BE2C (cell line): ENCODE data around the gene NFIC.
"Not testable (repeated sequence)": the region's sequence is repeated elsewhere in the genome, so short reads cannot be mapped to it uniquely, and the experiment has no call there.

Source experiments
- DNase-seq: peaks from one replicate; pipeline ENCODE4 v3.0.0-alpha.2; 2020
- H3K27me3 ChIP-seq: fragments of 250-450 bp; sonication (Bioruptor Pico); 2 replicates; pipeline ENCODE4 v1.5.1; 2020; ENCODE audit warnings: mild to moderate bottlenecking
- H3K36me3 ChIP-seq: fragments of 250-450 bp; sonication (Bioruptor Pico); 2 replicates; pipeline ENCODE4 v1.5.1; 2020; ENCODE audit warnings: mild to moderate bottlenecking
- H3K4me1 ChIP-seq: fragments of 250-450 bp; sonication (Bioruptor Pico); 2 replicates; pipeline ENCODE4 v1.5.1; 2020
- H3K4me3 ChIP-seq: 2 replicates; pipeline ENCODE4 v1.5.1; 2011; ENCODE audit warnings: low read depth, low read length
- H3K9me3 ChIP-seq: fragments of 250-450 bp; sonication (Bioruptor Pico); 2 replicates; pipeline ENCODE4 v1.5.1; 2020
- TF ChIP-seq, protein P1 (sequence below): IDR thresholded peaks from 2 replicates; pipeline ENCODE4 v1.5.1; 2012; ENCODE audit warnings: mild to moderate bottlenecking, low read depth, low read length

NFIC gene

DNA sequence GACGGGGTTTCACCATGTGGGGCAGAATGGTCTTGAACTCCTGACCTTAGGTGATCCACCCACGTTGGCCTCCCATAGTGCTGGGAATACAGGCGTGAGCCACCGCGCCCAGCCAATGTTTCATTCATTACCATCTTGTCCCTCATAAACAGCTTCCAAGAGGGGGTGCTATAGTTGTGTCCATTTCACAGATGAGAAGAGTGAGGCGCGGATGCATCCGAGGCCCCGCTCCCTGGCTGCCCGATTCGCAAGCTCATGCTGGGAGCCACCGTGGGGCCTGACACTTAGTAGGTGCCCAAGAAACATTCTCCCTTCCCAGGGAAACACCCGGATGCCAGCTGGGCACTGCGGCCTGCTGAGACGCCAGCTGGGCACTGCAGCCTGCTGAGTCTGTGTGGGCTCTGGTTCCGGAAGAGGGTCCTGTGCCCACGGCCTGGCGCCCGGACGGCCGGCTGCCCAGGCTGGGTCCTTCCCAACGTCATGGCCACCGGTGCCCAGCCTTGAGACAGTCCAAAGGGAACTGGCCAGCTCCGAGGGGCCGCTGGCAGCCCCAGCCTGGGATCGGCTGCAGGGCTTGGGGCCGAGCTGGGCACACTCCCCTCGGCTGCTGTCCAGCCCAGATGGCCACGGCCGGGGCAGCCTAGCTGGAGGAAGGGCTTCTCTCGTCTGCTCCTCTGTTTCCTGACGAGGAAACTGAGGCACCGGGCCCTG, 54.7 kb downstream of the NFIC start:
- DNase-seq = no peak
- H3K4me1 ChIP-seq = peaks cover 5% of the 10 kb centered on the region
- no peaks in the 10 kb centered on the region for H3K9me3 ChIP-seq
- peaks cover 26% of the 10 kb centered on the region for H3K36me3 ChIP-seq
- H3K4me3 ChIP-seq = no peak overlapping the region
- TF ChIP-seq, protein P1, sequence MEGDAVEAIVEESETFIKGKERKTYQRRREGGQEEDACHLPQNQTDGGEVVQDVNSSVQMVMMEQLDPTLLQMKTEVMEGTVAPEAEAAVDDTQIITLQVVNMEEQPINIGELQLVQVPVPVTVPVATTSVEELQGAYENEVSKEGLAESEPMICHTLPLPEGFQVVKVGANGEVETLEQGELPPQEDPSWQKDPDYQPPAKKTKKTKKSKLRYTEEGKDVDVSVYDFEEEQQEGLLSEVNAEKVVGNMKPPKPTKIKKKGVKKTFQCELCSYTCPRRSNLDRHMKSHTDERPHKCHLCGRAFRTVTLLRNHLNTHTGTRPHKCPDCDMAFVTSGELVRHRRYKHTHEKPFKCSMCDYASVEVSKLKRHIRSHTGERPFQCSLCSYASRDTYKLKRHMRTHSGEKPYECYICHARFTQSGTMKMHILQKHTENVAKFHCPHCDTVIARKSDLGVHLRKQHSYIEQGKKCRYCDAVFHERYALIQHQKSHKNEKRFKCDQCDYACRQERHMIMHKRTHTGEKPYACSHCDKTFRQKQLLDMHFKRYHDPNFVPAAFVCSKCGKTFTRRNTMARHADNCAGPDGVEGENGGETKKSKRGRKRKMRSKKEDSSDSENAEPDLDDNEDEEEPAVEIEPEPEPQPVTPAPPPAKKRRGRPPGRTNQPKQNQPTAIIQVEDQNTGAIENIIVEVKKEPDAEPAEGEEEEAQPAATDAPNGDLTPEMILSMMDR = no peak
- H3K27me3 ChIP-seq = no peaks in the 10 kb centered on the region

DNA sequence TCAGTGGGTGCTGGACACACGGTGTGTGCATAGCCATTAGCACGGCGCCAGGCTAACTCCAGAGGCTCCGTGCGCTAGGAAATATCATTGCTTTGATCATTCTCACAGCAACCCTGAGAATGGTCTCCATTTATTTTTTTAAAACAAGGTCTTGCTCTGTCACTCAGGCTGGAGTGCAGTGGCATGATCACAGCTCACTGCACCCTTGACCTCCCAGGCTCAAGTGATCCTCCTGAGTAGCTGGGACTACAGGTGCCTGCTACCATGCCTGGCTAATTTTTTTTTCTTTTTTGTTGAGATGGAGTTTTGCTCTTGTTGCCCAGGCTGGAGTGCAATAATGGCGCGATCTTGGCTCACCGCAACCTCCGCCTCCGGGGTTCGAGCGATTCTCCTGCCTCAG, 55.3 kb downstream of the NFIC start:
- H3K4me1 ChIP-seq, H3K9me3 ChIP-seq, H3K27me3 ChIP-seq, H3K4me3 ChIP-seq, DNase-seq: not testable (repeated sequence)
- peaks cover 31% of the 10 kb centered on the region for H3K36me3 ChIP-seq

DNA sequence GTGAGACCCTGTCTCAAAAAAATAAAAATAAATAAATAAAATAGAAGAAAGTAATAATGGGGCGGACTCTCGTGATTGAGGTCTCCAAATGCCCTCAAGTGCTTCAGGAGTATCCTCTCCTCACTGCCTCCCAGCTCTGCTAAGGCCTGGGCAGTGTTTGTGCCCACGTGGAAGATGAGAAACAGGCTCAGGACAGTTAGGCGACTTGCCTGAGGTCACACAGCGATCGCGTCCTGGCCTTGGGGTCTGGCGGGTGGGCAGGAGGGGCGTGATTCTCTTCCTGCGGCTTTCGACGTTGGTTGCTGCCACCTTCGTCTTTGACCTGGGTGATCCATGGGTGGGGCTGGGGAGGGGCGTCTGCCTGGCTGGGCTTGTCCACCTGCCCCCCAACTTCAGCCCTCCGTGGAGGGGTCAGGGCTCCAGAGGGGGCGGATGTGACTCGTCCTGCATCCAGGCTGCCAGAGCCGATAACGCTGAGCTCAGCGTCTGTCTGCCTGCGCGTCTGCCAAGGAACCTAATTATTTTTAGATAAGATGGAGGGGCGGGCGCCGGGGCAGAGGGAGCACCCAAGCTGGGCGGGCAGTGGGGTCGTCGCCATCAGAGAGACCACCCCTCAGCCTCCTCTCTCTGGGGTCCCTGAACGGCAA, 56.9 kb downstream of the NFIC start:
- no peaks in the 10 kb centered on the region; the same call in 1 of the 2 replicates for H3K9me3 ChIP-seq
- TF ChIP-seq, protein P1 = no peak
- no peak overlapping the region for H3K4me3 ChIP-seq
- no peaks in the 10 kb centered on the region for H3K27me3 ChIP-seq
- peak; percentile 73 for DNase-seq
- peaks cover 36% of the 10 kb centered on the region for H3K36me3 ChIP-seq
- peaks cover 5% of the 10 kb centered on the region for H3K4me1 ChIP-seq

DNA sequence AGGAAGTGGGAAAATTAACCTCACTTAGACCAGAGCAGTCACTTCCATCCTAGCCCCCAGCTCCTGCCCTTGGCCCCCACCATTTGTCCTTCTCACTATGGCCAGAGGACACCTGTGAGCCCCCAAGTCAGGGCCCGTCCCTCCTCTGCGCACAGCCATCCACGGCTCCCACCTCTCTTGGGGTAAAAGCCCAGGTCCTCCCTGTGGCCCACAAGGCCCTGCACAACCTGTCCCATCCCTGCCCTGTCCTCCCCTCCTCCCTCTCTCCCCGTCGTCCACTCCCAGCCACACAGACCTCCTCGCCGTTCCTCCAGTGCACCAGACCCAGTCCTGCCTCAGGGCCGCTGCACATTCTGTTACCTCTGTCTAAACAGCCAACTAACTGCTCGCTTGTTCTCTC, 60.0 kb downstream of the NFIC start:
- no peak overlapping the region for H3K4me3 ChIP-seq
- no peak for DNase-seq
- TF ChIP-seq, protein P1 = no peak
- H3K4me1 ChIP-seq = peaks cover 7% of the 10 kb centered on the region
- H3K9me3 ChIP-seq = no peaks in the 10 kb centered on the region; the same call in 1 of the 2 replicates
- H3K36me3 ChIP-seq = peaks cover 23% of the 10 kb centered on the region
- no peaks in the 10 kb centered on the region for H3K27me3 ChIP-seq

DNA sequence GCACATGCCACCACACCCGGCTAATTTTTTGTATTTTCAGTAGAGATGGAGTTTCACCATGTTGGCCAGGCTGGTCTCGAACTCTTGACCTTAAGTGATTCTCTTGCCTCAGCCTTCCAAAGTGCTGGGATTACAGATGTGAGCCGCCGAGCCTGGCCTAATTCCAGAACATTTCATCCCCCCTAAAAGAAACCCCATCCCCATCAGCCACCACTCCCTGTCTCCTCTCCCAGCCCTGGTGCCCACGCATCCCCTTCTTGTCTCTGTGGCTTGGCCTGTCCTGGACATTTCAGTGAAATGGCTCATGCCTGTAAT, 63.9 kb downstream of the NFIC start:
- H3K9me3 ChIP-seq, H3K4me1 ChIP-seq, H3K27me3 ChIP-seq, H3K4me3 ChIP-seq, DNase-seq: not testable (repeated sequence)
- peaks cover 26% of the 10 kb centered on the region for H3K36me3 ChIP-seq

DNA sequence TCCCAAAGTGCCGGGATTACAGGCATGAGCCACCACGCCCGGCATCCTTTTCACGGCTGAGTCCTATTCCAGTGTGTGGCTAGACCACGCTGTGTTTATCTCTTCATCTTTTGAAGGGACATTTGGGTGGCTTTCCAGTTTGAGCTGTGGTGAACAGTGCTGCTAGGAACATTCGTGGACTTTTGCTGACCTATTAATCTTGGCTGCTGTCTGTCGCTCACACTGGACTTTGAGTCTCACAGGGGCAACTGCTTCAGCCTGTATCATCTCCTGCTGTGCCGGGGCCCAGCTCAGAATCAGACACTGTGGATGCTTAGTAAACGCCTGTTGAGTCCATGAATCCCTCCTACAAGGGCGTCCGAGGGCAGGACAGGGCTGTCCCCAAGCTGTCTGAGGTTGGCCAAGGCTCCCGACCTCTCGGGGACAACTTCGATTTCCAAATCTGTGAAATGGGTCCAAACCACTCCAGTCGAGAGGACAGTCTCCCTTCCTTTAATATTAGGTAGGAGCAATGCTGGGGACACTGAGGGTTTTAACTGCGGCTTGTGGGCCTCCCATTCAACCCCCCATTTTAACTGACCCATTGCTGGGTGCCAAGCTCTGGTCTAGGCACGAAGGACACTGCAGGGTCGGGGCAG, 65.5 kb downstream of the NFIC start:
- H3K4me1 ChIP-seq = 0 out of 2 replicates have a peak, but pooled peaks cover 2% of the 10 kb centered on the region
- no peak for DNase-seq
- H3K9me3 ChIP-seq = no peaks in the 10 kb centered on the region; the same call in 1 of the 2 replicates
- H3K27me3 ChIP-seq = no peaks in the 10 kb centered on the region
- peaks cover 24% of the 10 kb centered on the region for H3K36me3 ChIP-seq
- TF ChIP-seq, protein P1 = no peak
- no peak overlapping the region for H3K4me3 ChIP-seq

DNA sequence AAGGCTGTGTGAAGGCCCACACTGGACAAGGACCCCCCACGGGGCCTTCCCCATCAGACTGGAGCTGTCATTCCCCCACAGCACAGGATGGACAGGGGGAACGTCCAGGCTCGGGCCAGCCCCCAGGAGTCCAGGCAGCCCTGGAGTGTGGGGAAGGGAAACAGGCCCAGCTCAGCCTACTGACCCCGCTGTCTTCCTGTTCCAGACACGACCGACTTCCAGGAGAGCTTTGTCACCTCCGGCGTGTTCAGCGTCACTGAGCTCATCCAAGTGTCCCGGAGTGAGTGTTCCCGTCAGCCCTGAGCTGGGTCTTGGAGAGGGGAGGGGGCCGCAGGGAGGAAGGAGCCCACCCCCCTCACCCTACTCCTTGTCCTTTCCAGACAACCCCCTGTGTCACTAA, 66.9 kb downstream of the NFIC start:
- H3K27me3 ChIP-seq = no peaks in the 10 kb centered on the region
- DNase-seq = no peak
- H3K9me3 ChIP-seq = no peaks in the 10 kb centered on the region
- H3K36me3 ChIP-seq = peaks cover 20% of the 10 kb centered on the region
- 0 out of 2 replicates have a peak, but pooled peaks cover 2% of the 10 kb centered on the region for H3K4me1 ChIP-seq
- H3K4me3 ChIP-seq = no peak overlapping the region
- TF ChIP-seq, protein P1 = no peak
